ENCODE data around the gene BCR. TPM values are rescaled to one million over a fixed set of nuclear protein-coding genes. Genes with fewer than 3 reads are reported as not detected.

The BCR gene
- total RNA-seq, 1 donor from 2014 or later = 45.1 TPM

- no peak overlapping the region for H3K4me3 Mint-ChIP-seq
Measured at GRCh38 chr22:23233752-23234408, 53.6 kb downstream of the BCR start.

GRCh38 chr22:23234409-23235161 lies 54.3 kb downstream of the BCR start:
- H3K4me1 Mint-ChIP-seq = peaks cover 31% of the 10 kb centered on the region

More at GRCh38 chr22:23233752-23234408, 53.6 kb downstream of the BCR start:
- Mint-ChIP-seq H3K9me3 (peaks cover 3% of the 10 kb centered on the region), H3K27ac (peak overlapping the region; percentile 53), H3K36me3 (ENCODE audit: low read depth) (peaks cover 23% of the 10 kb centered on the region), H3K27me3 (no peaks in the 10 kb centered on the region), H3K4me1 (peaks cover 30% of the 10 kb centered on the region)
- DNase-seq = no peak
- intact Hi-C loops (cut with micrococcal nuclease) = no loop called here

DNA sequence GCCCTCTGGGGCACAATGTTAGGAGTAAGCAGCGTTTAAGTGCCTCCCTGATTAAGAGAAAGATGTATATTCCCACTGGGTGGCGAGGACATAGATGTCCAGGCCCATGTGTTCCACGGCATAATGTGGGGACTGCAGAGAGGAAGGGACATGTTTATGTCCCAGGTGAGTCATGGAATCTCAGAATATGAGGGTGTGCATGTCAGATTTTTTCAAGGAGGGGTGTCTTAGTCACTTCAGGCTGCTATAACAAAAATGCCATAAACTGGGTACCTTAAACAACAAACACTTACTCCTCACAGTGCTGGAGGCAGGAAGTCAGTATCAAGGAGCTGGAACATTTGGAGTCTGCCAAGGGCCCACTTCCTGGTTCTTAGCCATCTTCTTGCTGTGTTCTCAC lies 55.1 kb downstream of the BCR start:
- intact Hi-C loops (cut with micrococcal nuclease) = no loop called here
- no peak overlapping the region for H3K4me3 Mint-ChIP-seq
- no peaks in the 10 kb centered on the region for H3K27me3 Mint-ChIP-seq
- no peak overlapping the region for H3K27ac Mint-ChIP-seq
- DNase-seq = no peak
- H3K9me3 Mint-ChIP-seq = no peaks in the 10 kb centered on the region
- peaks cover 33% of the 10 kb centered on the region for H3K4me1 Mint-ChIP-seq
- H3K36me3 Mint-ChIP-seq (ENCODE audit: low read depth) = peaks cover 15% of the 10 kb centered on the region

More at GRCh38 chr22:23234409-23235161, 54.3 kb downstream of the BCR start:
- Mint-ChIP-seq H3K36me3 (ENCODE audit: low read depth) (peaks cover 22% of the 10 kb centered on the region), H3K27me3 (no peaks in the 10 kb centered on the region), H3K9me3 (no peaks in the 10 kb centered on the region), H3K27ac (peak overlapping the region; percentile 53), H3K4me3 (no peak overlapping the region)
- no peak for DNase-seq
- intact Hi-C loops (cut with micrococcal nuclease) = no loop called here

DNA sequence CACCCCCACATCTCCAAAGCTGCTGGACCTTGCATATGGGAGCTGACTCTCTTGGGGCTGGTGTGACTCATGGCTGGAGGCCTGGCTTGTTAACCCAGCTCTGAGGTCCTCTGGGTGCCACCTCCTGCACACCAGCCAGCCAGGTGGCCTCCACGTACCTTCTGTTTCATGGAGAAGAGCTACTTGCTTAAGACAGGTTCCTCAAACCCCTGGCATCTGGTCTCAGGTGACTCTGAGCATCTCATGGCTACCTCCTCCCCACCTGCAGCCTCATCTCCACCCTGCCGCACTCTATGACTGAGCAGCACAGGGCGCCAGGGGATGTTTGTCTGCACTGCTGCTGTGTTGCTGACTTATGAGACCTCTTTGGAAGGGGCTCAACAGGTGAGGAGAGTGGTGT lies 55.7 kb downstream of the BCR start:
- no peak for DNase-seq
- intact Hi-C loops (cut with micrococcal nuclease) = no loop called here
- Mint-ChIP-seq H3K36me3 (ENCODE audit: low read depth) (peaks cover 17% of the 10 kb centered on the region), H3K4me1 (peaks cover 38% of the 10 kb centered on the region), H3K27me3 (no peaks in the 10 kb centered on the region), H3K9me3 (no peaks in the 10 kb centered on the region), H3K27ac (peak overlapping the region; percentile 25), H3K4me3 (no peak overlapping the region)

- no peak for DNase-seq
- intact Hi-C loops (cut with micrococcal nuclease) = no loop called here
- H3K36me3 Mint-ChIP-seq (ENCODE audit: low read depth) = peaks cover 17% of the 10 kb centered on the region
- H3K9me3 Mint-ChIP-seq = no peaks in the 10 kb centered on the region
- H3K4me1 Mint-ChIP-seq = peaks cover 41% of the 10 kb centered on the region
- no peaks in the 10 kb centered on the region for H3K27me3 Mint-ChIP-seq
- H3K4me3 Mint-ChIP-seq = no peak overlapping the region
- peak overlapping the region; percentile 25 for H3K27ac Mint-ChIP-seq
Measured at GRCh38 chr22:23236440-23237184, 56.3 kb downstream of the BCR start.

GRCh38 chr22:23237201-23237798 lies 57.0 kb downstream of the BCR start:
- Mint-ChIP-seq H3K4me1 (peaks cover 48% of the 10 kb centered on the region), H3K27ac (peak overlapping the region; percentile 25), H3K4me3 (peak overlapping the region; percentile 11), H3K9me3 (no peaks in the 10 kb centered on the region), H3K27me3 (no peaks in the 10 kb centered on the region), H3K36me3 (ENCODE audit: low read depth) (peaks cover 16% of the 10 kb centered on the region)
- no peak for DNase-seq
- intact Hi-C loops (cut with micrococcal nuclease) = no loop called here

DNA sequence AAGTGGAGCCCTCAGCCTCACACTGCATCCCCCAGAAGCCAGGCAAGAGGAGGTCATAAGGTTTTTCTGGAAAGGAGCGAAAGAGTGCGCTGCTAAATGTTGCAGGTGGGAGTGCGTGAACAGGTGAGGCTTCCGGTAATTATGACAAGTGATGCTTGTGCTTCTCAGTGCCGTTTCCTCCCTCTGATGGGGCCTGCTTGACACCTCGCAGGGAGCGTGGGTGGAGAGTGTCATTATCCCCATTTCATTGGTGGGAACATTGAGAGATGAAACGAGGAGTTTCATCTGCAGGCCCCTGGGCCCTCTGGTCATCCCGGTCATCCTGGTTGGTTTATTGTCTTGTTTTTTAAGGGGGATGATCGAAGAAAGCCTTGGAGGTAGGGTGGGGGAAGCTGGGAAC lies 57.5 kb downstream of the BCR start:
- no peaks in the 10 kb centered on the region for H3K9me3 Mint-ChIP-seq
- H3K36me3 Mint-ChIP-seq (ENCODE audit: low read depth) = peaks cover 16% of the 10 kb centered on the region
- H3K27me3 Mint-ChIP-seq = no peaks in the 10 kb centered on the region
- no peak overlapping the region for H3K4me3 Mint-ChIP-seq
- peak overlapping the region; percentile 58 for H3K27ac Mint-ChIP-seq
- peaks cover 53% of the 10 kb centered on the region for H3K4me1 Mint-ChIP-seq
- no peak for DNase-seq
- intact Hi-C loops (cut with micrococcal nuclease) = no loop called here

DNA sequence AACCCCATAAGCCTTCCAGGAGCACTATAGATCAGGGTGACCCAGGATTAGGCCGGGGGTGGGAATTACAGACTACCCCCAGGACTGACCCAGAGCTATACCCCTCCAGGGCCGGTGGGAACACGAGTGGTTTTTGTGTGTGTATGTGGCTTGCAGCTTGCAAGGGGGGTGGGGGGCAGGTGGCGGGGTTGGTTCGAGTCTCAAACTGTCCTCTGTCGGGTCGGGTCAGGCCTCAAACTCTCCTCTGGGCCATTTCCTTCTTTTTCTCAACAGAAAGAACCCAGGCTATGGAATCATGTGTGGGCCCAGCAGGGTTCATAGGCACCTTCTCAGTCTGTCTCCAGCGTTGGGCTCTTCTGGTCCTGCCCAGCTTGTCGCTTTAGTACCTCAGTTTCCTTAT lies 58.4 kb downstream of the BCR start:
- peaks cover 58% of the 10 kb centered on the region for H3K4me1 Mint-ChIP-seq

GRCh38 chr22:23239429-23239828 lies 59.1 kb downstream of the BCR start:
- Mint-ChIP-seq H3K36me3 (ENCODE audit: low read depth) (peaks cover 15% of the 10 kb centered on the region), H3K27ac (no peak overlapping the region), H3K9me3 (no peaks in the 10 kb centered on the region), H3K4me3 (no peak overlapping the region), H3K27me3 (no peaks in the 10 kb centered on the region), H3K4me1 (peaks cover 59% of the 10 kb centered on the region)
- DNase-seq = no peak
- intact Hi-C loops (cut with micrococcal nuclease) = no loop called here

More for the DNA sequence above, 58.4 kb downstream of the BCR start:
- Mint-ChIP-seq H3K4me3 (no peak overlapping the region), H3K27me3 (no peaks in the 10 kb centered on the region), H3K36me3 (ENCODE audit: low read depth) (peaks cover 16% of the 10 kb centered on the region), H3K27ac (peak overlapping the region; percentile 48), H3K9me3 (no peaks in the 10 kb centered on the region)
- intact Hi-C loops (cut with micrococcal nuclease) = no loop called here
- DNase-seq = no peak

- H3K27ac Mint-ChIP-seq = peak overlapping the region; percentile 83
Measured at GRCh38 chr22:23240639-23241389, 60.5 kb downstream of the BCR start.

GRCh38 chr22:23241562-23242472 lies 61.5 kb downstream of the BCR start:
- Mint-ChIP-seq H3K36me3 (ENCODE audit: low read depth) (peaks cover 12% of the 10 kb centered on the region), H3K9me3 (no peaks in the 10 kb centered on the region), H3K27me3 (no peaks in the 10 kb centered on the region), H3K4me1 (peaks cover 58% of the 10 kb centered on the region), H3K4me3 (peak overlapping the region; percentile 18), H3K27ac (peak overlapping the region; percentile 70)
- no peak for DNase-seq
- intact Hi-C loops (cut with micrococcal nuclease) = loop anchor here (1.0 kb wide), 1 partner anchor 60 kb away; no protein-coding TSS in a partner anchor

More at GRCh38 chr22:23240639-23241389, 60.5 kb downstream of the BCR start:
- H3K27me3 Mint-ChIP-seq = no peaks in the 10 kb centered on the region
- peaks cover 12% of the 10 kb centered on the region for H3K36me3 Mint-ChIP-seq (ENCODE audit: low read depth)
- H3K9me3 Mint-ChIP-seq = no peaks in the 10 kb centered on the region
- peak overlapping the region; percentile 2 for H3K4me3 Mint-ChIP-seq
- intact Hi-C loops (cut with micrococcal nuclease) = loop anchor here (1.0 kb wide), 3 partner anchors 21 to 59 kb away; no protein-coding TSS in a partner anchor
- H3K4me1 Mint-ChIP-seq = peaks cover 61% of the 10 kb centered on the region
- DNase-seq = peak; percentile 73

- H3K27ac Mint-ChIP-seq = peak overlapping the region; percentile 86
- intact Hi-C loops (cut with micrococcal nuclease) = no loop called here
- peaks cover 12% of the 10 kb centered on the region for H3K36me3 Mint-ChIP-seq (ENCODE audit: low read depth)
- H3K27me3 Mint-ChIP-seq = no peaks in the 10 kb centered on the region
- H3K4me1 Mint-ChIP-seq = peaks cover 58% of the 10 kb centered on the region
- peak overlapping the region; percentile 66 for H3K4me3 Mint-ChIP-seq
- no peaks in the 10 kb centered on the region for H3K9me3 Mint-ChIP-seq
- peak; percentile 72 for DNase-seq
Measured at GRCh38 chr22:23242473-23243001, 62.2 kb downstream of the BCR start.

All from activated CD4-positive, alpha-beta T cell treated with anti-CD3 and anti-CD28 coated beads, Interleukin-2, amount 10 ng/mL, durations not matched to agents 24 days and 14 days (primary cell).